ENCODE data around the gene ATF6. TPM values are rescaled to one million over a fixed set of nuclear protein-coding genes. Genes with fewer than 3 reads are reported as not detected.

ATF6 gene
- total RNA-seq, 1 experiment from 2014 or later: 56.3 TPM

- Mint-ChIP-seq H3K9me3 (ENCODE audit: unreplicated experiment) (no peaks in the 10 kb centered on the region), H3K27ac (ENCODE audit: low read depth, unreplicated experiment) (no peak overlapping the region), H3K4me1 (ENCODE audit: insufficient read depth, unreplicated experiment) (peaks cover 14% of the 10 kb centered on the region), H3K4me3 (ENCODE audit: unreplicated experiment) (no peak overlapping the region), H3K36me3 (ENCODE audit: insufficient read depth, unreplicated experiment) (no peaks in the 10 kb centered on the region), H3K27me3 (ENCODE audit: insufficient read depth, unreplicated experiment) (no peaks in the 10 kb centered on the region)
- DNase-seq (ENCODE audit: unreplicated experiment): no peak
- TF ChIP-seq CTCF (IDR thresholded peaks at IDR 0.05; ENCODE audit: unreplicated experiment): no peak
- POLR2A ChIA-PET: no interaction called here
- intact Hi-C loops (cut with micrococcal nuclease): no loop called here
- CTCF ChIA-PET: interaction anchor here (0.6 kb wide), 2 partner anchors 28 to 145 kb away, joined by 3 to 4 read pairs; no protein-coding TSS in a partner anchor
- no TSS peak for BruUV-seq (replicated peaks)
Measured at GRCh38 chr1:161720422-161720821, 45.7 kb upstream of the ATF6 start.

GRCh38 chr1:161720956-161721737 is 45.0 kb upstream of the ATF6 start, which contains the start of gene FCRLB:
TSS of gene FCRLB (plus strand) at chr1:161721544. CDS start at chr1:161722673, 1,129 bp downstream.
- no TSS peak for BruUV-seq (replicated peaks)
- POLR2A ChIA-PET: no interaction called here
- TF ChIP-seq CTCF (IDR thresholded peaks at IDR 0.05; ENCODE audit: unreplicated experiment): no peak
- Mint-ChIP-seq H3K4me1 (ENCODE audit: insufficient read depth, unreplicated experiment) (peaks cover 21% of the 10 kb centered on the region), H3K27me3 (ENCODE audit: insufficient read depth, unreplicated experiment) (no peaks in the 10 kb centered on the region), H3K9me3 (ENCODE audit: unreplicated experiment) (no peaks in the 10 kb centered on the region), H3K36me3 (ENCODE audit: insufficient read depth, unreplicated experiment) (no peaks in the 10 kb centered on the region), H3K4me3 (ENCODE audit: unreplicated experiment) (no peak within 1 kb of the TSS), H3K27ac (ENCODE audit: low read depth, unreplicated experiment) (no peak within 1 kb of the TSS)
- CTCF ChIA-PET: interaction anchor here (0.6 kb wide), 1 partner anchor 28 kb away, joined by 4 read pairs; no protein-coding TSS in a partner anchor
- intact Hi-C loops (cut with micrococcal nuclease): no loop called here
- DNase-seq (ENCODE audit: unreplicated experiment): no peak

GRCh38 chr1:161721738-161722343 is 44.3 kb upstream of the ATF6 start:
- intact Hi-C loops (cut with micrococcal nuclease): no loop called here
- POLR2A ChIA-PET: no interaction called here
- H3K27me3 Mint-ChIP-seq (ENCODE audit: insufficient read depth, unreplicated experiment): no peaks in the 10 kb centered on the region

More at GRCh38 chr1:161721738-161722343, 44.3 kb upstream of the ATF6 start:
- peak; percentile 78 for DNase-seq (ENCODE audit: unreplicated experiment)
- Mint-ChIP-seq H3K4me3 (ENCODE audit: unreplicated experiment) (no peak overlapping the region), H3K9me3 (ENCODE audit: unreplicated experiment) (no peaks in the 10 kb centered on the region), H3K36me3 (ENCODE audit: insufficient read depth, unreplicated experiment) (no peaks in the 10 kb centered on the region), H3K4me1 (ENCODE audit: insufficient read depth, unreplicated experiment) (peaks cover 21% of the 10 kb centered on the region), H3K27ac (ENCODE audit: low read depth, unreplicated experiment) (no peak overlapping the region)
- CTCF ChIA-PET: interaction anchor here (0.6 kb wide), 1 partner anchor 22 kb away, joined by 3 read pairs; no protein-coding TSS in a partner anchor
- TF ChIP-seq CTCF (IDR thresholded peaks at IDR 0.05; ENCODE audit: unreplicated experiment): no peak
- BruUV-seq (replicated peaks): no TSS peak
